ENCODE data around the gene RIN3. TPM values are rescaled to one million over a fixed set of nuclear protein-coding genes. Genes with fewer than 3 reads are reported as not detected.

RIN3 gene
- total RNA-seq, 1 experiment from 2014 or later = 4.8 TPM

- H3K9ac ChIP-seq (ENCODE audit: low read length) = no peak overlapping the region
- POLR2A ChIA-PET (ENCODE audit: unreplicated experiment) = no interaction called here
- H3K4me2 ChIP-seq (ENCODE audit: low read length) = peak overlapping the region; percentile 83
Observed at GRCh38 chr14:92514844-92515514, 1.4 kb downstream of the RIN3 start.

GRCh38 chr14:92515546-92516343, 2.2 kb downstream of the RIN3 start:
- no peak for ATAC-seq
- BruUV-seq (replicated peaks) = TSS peak; percentile 28

More at GRCh38 chr14:92514844-92515514, 1.4 kb downstream of the RIN3 start:
- Histone ChIP-seq H4K20me1 (ENCODE audit: low read length) (no peaks in the 10 kb centered on the region), H3K9me2 (replicated peaks; ENCODE audit: low read length) (no peaks in the 10 kb centered on the region), H3K4me1 (ENCODE audit: insufficient read depth, low read length) (peaks cover 30% of the 10 kb centered on the region), H3K36me3 (ENCODE audit: low read depth, low read length) (no peaks in the 10 kb centered on the region), H3K79me2 (ENCODE audit: low read length) (peaks cover 35% of the 10 kb centered on the region), H3K9me3 (ENCODE audit: low read length) (no peaks in the 10 kb centered on the region), H3K27ac (ENCODE audit: low read length) (no peak overlapping the region), H2AFZ (ENCODE audit: low read length) (no peak overlapping the region), H3K27me3 (ENCODE audit: low read length) (no peaks in the 10 kb centered on the region), H3K4me3 (ENCODE audit: low read length) (peak overlapping the region; percentile 69; the same call in 1 of the 2 replicates), H3F3A (ENCODE audit: low read length, unreplicated experiment) (no peaks in the 10 kb centered on the region)
- no TSS peak for BruUV-seq (replicated peaks)
- no peak for TF ChIP-seq CTCF (conservative IDR thresholded peaks at IDR 0.05; ENCODE audit: low read depth, low read length)
- CTCF ChIA-PET = no interaction called here
- intact Hi-C loops (cut with micrococcal nuclease) = no loop called here
- DNase-seq (no peak), ATAC-seq (no peak)

More at GRCh38 chr14:92515546-92516343, 2.2 kb downstream of the RIN3 start:
- no peaks in the 10 kb centered on the region for H3K36me3 ChIP-seq (ENCODE audit: low read depth, low read length)
- H3K9me2 ChIP-seq (replicated peaks; ENCODE audit: low read length) = no peaks in the 10 kb centered on the region
- peaks cover 27% of the 10 kb centered on the region for H3K4me1 ChIP-seq (ENCODE audit: insufficient read depth, low read length)
- intact Hi-C loops (cut with micrococcal nuclease) = no loop called here
- H3K27me3 ChIP-seq (ENCODE audit: low read length) = no peaks in the 10 kb centered on the region
- POLR2A ChIA-PET (ENCODE audit: unreplicated experiment) = no interaction called here
- no peak overlapping the region for H2AFZ ChIP-seq (ENCODE audit: low read length)
- H3K4me2 ChIP-seq (ENCODE audit: low read length) = 0 out of 2 replicates have a peak overlapping the region, but pooled peaks have one; percentile 83
- H3K27ac ChIP-seq (ENCODE audit: low read length) = no peak overlapping the region
- H3F3A ChIP-seq (ENCODE audit: low read length, unreplicated experiment) = no peaks in the 10 kb centered on the region
- no peak for DNase-seq
- peaks cover 35% of the 10 kb centered on the region for H3K79me2 ChIP-seq (ENCODE audit: low read length)
- H3K9me3 ChIP-seq (ENCODE audit: low read length) = no peaks in the 10 kb centered on the region
- no peak overlapping the region for H3K9ac ChIP-seq (ENCODE audit: low read length)
- H3K4me3 ChIP-seq (ENCODE audit: low read length) = no peak overlapping the region
- CTCF ChIA-PET = no interaction called here
- TF ChIP-seq CTCF (conservative IDR thresholded peaks at IDR 0.05; ENCODE audit: low read depth, low read length) (no peak), EZH2 (IDR thresholded peaks at IDR 0.05; ENCODE audit: low read length, unreplicated experiment) (no peak), EZH2phosphoT487 (IDR thresholded peaks at IDR 0.05; ENCODE audit: borderline replicate concordance, low read length) (no peak)
- H4K20me1 ChIP-seq (ENCODE audit: low read length) = no peaks in the 10 kb centered on the region

All from PC-3 (cell line).